H1 (cell line): Measurements from ENCODE around the gene JPH3. TPM values are rescaled to one million over a fixed set of nuclear protein-coding genes. Genes with fewer than 3 reads are reported as not detected.

ENCODE experiments used
- CHD7 ChIP-seq: fragments of 300-600 bp; sonication (generic); IDR thresholded peaks from 2 replicates; pipeline ENCODE4 v1.7.1; 2012; ENCODE audit warnings: low read length, moderate library complexity, mild to moderate bottlenecking, inconsistent platforms; ENCODE audit not compliant: insufficient replicate concordance
- MAX ChIP-seq: IDR thresholded peaks from 2 replicates; pipeline ENCODE4 v1.6.1; 2012; ENCODE audit warnings: inconsistent platforms
- SP1 ChIP-seq: IDR thresholded peaks from 2 replicates; pipeline ENCODE4 v1.6.1; 2011; ENCODE audit warnings: low read depth, low read length
- polyA plus RNA-seq, 7 experiments: library from polyadenylated mRNA; depleted of rRNA in 3 of 7; stranded (reverse) in 5 of 7; unstranded in 2 of 7; fragments of >200 nt in 5 of 7; fragments of 200-250 nt in 2 of 7; gene quantifications; 1 replicate in 5 of 7; 2 replicates in 1 of 7; 4 replicates in 1 of 7; pipeline versions ENCODE4 v1.2.1 to v1.2.3, GENCODE V29; 2011 to 2013; ENCODE audit warnings: missing spikeins in 2 of 7, mixed read lengths in 2 of 7
- total RNA-seq: library from RNA; stranded (reverse); fragmentation: NEBNext Ultra II Directional; extraction: Animal tissue kit (Norgen Biotek cat#: 25700); gene quantifications from 2 replicates; pipeline ENCODE4 v1.2.1, GENCODE V29; 2021
- TF ChIP-seq, protein P1 (sequence below): IDR thresholded peaks from 2 replicates; pipeline ENCODE4 v1.6.1; 2012; ENCODE audit warnings: inconsistent platforms

JPH3 gene
- total and polyA plus RNA-seq, 2 of the 8 experiments (the other 6 are each of a cell fraction or from before 2014, with no cell fraction given), result 10.3 to 28.3 TPM

DNA sequence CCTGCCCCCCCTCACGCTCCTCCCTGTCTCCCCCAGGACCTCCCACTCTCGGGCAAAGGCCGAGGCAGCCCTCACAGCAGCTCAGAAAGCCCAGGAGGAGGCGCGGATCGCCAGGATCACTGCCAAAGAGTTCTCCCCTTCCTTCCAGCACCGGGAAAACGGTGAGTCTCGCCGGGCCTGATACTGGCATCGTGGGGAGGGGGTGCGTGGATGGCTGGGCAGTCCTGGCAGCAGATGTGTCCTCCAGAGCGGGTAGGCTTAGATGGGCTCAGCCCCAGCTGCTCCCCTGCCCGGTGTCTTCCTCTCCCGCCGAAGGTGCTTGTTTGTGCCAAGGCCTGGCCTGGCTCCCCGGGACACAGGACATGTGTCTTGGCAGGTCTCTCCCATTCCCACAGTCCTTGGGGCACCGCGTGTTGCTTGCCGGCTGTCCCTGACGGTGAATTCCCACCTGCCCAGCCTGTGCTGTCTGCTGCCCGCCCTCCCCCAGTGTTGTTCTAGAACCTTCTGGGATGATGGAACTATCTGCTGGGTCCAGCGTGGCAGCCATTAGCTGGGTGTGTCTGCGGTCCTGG lies 81.9 kb downstream of the JPH3 start (continued):
- no peak for TF ChIP-seq CHD7
- no peak for TF ChIP-seq MAX
- TF ChIP-seq SP1, result no peak
- TF ChIP-seq, protein P1, sequence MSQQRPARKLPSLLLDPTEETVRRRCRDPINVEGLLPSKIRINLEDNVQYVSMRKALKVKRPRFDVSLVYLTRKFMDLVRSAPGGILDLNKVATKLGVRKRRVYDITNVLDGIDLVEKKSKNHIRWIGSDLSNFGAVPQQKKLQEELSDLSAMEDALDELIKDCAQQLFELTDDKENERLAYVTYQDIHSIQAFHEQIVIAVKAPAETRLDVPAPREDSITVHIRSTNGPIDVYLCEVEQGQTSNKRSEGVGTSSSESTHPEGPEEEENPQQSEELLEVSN, result no peak
- TF ChIP-seq, all 59 proteins: peak for 0
